K562 (cell line): ENCODE measurements around the gene CDC5L.

Experiments used
- ARHGAP35 ChIP-seq: fragments of 450-650 bp; IDR thresholded peaks from 2 replicates; pipeline ENCODE4 v1.6.1; 2018; ENCODE audit not compliant: partially characterized antibody
- LCOR ChIP-seq: sonication (generic); formaldehyde crosslinking; IDR thresholded peaks from 2 replicates; pipeline ENCODE4 v1.8.0; 2022; ENCODE audit warnings: mild to moderate bottlenecking, missing genetic modification reagents
- YBX1 ChIP-seq: fragments of 450-650 bp; IDR thresholded peaks from 2 replicates; pipeline ENCODE4 v1.7.1; 2016; ENCODE audit warnings: mild to moderate bottlenecking

DNA sequence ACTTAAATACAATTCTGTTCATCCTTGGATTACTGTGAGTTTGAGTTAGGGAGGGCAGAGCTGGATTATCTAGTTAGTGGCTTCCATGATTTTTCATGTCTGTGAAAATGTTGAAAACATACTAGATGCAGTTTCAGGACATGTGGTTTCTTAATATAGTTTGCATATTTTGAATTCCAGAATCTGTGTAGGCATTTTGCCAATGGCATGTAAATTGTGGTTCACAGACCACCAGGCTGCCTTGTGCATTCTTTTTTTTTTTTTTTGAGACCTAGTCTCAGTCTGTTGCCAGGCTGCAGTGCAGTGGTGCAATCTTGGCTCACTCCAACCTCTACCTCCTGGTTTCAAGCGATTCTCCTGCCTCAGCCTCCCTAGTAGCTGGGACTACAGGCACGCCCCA, 42.8 kb downstream of the CDC5L start:
- TF ChIP-seq YBX1 (no peak), LCOR (CRISPR knock-in tag) (no peak), ARHGAP35 (no peak)
